Ascending aorta (tissue), 2 donors: ENCODE data around the gene NUMB. TPM values are rescaled to one million over a fixed set of nuclear protein-coding genes. Genes with fewer than 3 reads are reported as not detected.

Source experiments
- DNase-seq, 2 donors: peaks; one replicate each; pipeline ENCODE4 v3.0.0-alpha.2; 2019; ENCODE audit warnings: low spot score in 2 of 2
- H3K27ac ChIP-seq, 2 donors: fragments of 200-600 bp; sonication (generic); one replicate each; pipeline ENCODE4 v1.5.1; 2016 to 2017; ENCODE audit warnings: mild to moderate bottlenecking in 1 of 2
- H3K27me3 ChIP-seq: fragments of 200-600 bp; sonication (generic); one replicate; pipeline ENCODE4 v1.5.1; 2017
- H3K36me3 ChIP-seq, 2 donors: fragments of 200-600 bp; sonication (generic); one replicate each; pipeline ENCODE4 v1.5.1; 2016
- H3K4me1 ChIP-seq, 2 donors: fragments of 200-600 bp; sonication (generic); one replicate each; pipeline ENCODE4 v1.5.1; 2016 to 2017; ENCODE audit warnings: mild to moderate bottlenecking in 1 of 2
- H3K4me3 ChIP-seq, 2 donors: fragments of 200-600 bp; sonication (generic); one replicate each; pipeline ENCODE4 v1.5.1; 2016 to 2017; ENCODE audit warnings: mild to moderate bottlenecking in 1 of 2
- H3K9me3 ChIP-seq, 2 donors: fragments of 200-600 bp; sonication (generic); one replicate each; pipeline ENCODE4 v1.5.1; 2016
- intact Hi-C: fragments of 100-400 bp; cut with DNase I; formaldehyde crosslinking; loops from one replicate; pipeline ENCODE4 v1.15.1; 2023
- total RNA-seq: library from RNA; depleted of rRNA; stranded (reverse); fragments of >200 nt; gene quantifications from one replicate; pipeline ENCODE4 v1.1.0, GENCODE V29; 2016
- TF ChIP-seq, protein P1 (sequence below), 3 experiments: fragments of 200-600 bp in 2 of 3; fragments of 450-650 bp in 1 of 3; sonication (generic) in 2 of 3; IDR thresholded peaks; one replicate each; pipeline ENCODE4 v1.5.1; 2016 to 2019; ENCODE audit warnings: antibody characterized with exemption in 3 of 3, mild to moderate bottlenecking in 1 of 3, moderate library complexity in 1 of 3

NUMB gene
- total RNA-seq, 1 donor from 2014 or later = 20.1 TPM

DNA sequence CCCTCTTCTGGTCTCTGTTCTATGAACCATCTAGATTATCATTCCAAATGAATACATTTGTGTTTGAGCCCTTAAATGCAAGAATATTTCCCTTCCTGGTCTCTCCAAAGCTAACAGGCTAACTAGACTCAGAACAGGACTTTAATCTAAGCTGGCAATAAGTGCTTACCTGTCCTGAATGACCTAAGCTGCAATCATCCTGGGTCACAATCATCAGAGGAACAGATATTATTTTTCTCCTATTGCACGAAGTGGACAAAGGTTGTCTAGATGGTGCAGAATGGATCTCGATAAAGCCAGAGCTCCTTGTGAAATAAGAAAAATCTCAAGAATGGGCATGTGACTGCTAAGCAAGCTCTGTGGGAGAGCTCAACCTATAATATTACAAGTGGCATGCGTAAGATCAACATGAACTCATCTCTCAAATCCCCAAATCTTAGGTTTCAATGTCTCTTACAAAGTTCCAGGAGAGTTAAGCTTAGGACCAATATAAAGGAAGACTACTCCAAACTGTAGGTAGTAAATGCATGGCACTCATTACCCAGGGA is 10.6 kb upstream of the NUMB start:
- Histone ChIP-seq H3K4me3 (no peak overlapping the region), H3K36me3 (no peaks in the 10 kb centered on the region), H3K4me1 (no peaks in the 10 kb centered on the region), H3K9me3 (no peaks in the 10 kb centered on the region), H3K27ac (no peak overlapping the region), H3K27me3 (no peaks in the 10 kb centered on the region)
- TF ChIP-seq, protein P1, sequence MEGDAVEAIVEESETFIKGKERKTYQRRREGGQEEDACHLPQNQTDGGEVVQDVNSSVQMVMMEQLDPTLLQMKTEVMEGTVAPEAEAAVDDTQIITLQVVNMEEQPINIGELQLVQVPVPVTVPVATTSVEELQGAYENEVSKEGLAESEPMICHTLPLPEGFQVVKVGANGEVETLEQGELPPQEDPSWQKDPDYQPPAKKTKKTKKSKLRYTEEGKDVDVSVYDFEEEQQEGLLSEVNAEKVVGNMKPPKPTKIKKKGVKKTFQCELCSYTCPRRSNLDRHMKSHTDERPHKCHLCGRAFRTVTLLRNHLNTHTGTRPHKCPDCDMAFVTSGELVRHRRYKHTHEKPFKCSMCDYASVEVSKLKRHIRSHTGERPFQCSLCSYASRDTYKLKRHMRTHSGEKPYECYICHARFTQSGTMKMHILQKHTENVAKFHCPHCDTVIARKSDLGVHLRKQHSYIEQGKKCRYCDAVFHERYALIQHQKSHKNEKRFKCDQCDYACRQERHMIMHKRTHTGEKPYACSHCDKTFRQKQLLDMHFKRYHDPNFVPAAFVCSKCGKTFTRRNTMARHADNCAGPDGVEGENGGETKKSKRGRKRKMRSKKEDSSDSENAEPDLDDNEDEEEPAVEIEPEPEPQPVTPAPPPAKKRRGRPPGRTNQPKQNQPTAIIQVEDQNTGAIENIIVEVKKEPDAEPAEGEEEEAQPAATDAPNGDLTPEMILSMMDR (IDR thresholded peaks at IDR 0.05) = no peak
- DNase-seq = no peak
- intact Hi-C loops = no loop called here

DNA sequence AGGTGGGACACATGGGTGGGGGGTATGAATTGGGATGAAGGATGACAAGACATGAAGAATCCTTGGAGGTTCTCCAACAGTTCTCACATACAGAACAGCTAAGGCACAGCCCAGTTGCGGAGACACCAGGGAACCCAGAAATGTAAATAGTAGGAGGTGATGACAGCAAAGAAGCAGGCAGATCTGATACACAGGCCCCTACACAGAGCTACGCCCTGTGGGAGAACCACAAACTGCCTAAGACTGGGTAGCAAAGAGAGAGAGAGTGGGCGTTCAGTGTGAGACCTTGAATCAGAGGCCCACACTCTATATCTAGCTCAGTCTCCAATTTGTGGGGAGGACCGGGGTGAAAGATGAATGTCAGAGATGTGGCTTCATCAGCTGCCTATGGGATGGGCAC is 9.5 kb upstream of the NUMB start:
- H3K27ac ChIP-seq = no peak overlapping the region
- TF ChIP-seq, protein P1 (IDR thresholded peaks at IDR 0.05) = no peak
- H3K4me1 ChIP-seq = peaks cover 0 to 7% of the 10 kb centered on the region in 2 donors

DNA sequence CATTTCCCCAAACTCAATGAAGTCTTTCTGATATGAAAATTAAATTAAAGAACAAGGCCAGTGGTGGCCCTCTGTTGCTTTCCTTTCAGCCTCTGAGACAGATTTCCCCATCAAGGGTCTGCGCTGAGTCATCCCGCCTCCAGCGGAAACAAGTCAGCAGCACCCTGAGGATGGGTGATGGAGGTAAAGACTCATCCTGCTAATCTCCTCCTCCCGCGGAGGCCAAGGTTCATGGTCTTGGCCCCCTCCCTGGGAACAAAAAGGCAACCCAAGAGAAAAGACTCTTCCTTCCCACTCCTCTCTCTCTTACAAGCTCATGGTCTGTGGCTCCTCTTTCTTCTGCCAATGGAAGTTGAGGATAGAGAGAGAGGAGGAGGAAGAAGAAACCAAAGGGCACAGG is 9.0 kb upstream of the NUMB start:
- Histone ChIP-seq H3K27ac (no peak overlapping the region), H3K4me1 (peaks cover 0 to 11% of the 10 kb centered on the region in 2 donors), H3K4me3 (no peak overlapping the region), H3K27me3 (no peaks in the 10 kb centered on the region), H3K36me3 (no peaks in the 10 kb centered on the region), H3K9me3 (no peaks in the 10 kb centered on the region)
- intact Hi-C loops = no loop called here
- DNase-seq = no peak
- TF ChIP-seq, protein P1 (IDR thresholded peaks at IDR 0.05) = no peak

More for the DNA sequence above, 9.5 kb upstream of the NUMB start:
- H3K27me3 ChIP-seq = no peaks in the 10 kb centered on the region
- H3K4me3 ChIP-seq = no peak overlapping the region
- DNase-seq = peak in 1 of 2 donors; percentile 48
- intact Hi-C loops = no loop called here
- no peaks in the 10 kb centered on the region for H3K36me3 ChIP-seq
- no peaks in the 10 kb centered on the region for H3K9me3 ChIP-seq

DNA sequence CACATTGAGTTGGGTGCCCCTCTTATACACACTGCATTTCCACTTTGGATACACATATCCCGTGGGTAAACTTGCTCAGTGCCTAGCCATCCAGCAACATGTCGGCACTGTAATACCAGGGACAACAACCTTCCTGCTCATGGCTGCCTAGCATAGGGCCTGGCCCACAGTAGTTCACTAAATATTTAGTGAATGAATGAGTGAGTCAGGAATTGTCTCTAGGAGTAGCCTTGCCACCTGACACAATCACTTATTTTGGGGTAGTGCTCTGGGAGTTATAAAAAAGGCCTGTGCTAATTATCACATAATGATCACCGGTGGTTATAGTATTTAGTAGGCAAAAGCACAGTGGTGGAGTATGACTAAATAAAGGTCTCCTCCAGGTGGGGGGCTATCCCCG is 8.5 kb upstream of the NUMB start:
- intact Hi-C loops = no loop called here

DNA sequence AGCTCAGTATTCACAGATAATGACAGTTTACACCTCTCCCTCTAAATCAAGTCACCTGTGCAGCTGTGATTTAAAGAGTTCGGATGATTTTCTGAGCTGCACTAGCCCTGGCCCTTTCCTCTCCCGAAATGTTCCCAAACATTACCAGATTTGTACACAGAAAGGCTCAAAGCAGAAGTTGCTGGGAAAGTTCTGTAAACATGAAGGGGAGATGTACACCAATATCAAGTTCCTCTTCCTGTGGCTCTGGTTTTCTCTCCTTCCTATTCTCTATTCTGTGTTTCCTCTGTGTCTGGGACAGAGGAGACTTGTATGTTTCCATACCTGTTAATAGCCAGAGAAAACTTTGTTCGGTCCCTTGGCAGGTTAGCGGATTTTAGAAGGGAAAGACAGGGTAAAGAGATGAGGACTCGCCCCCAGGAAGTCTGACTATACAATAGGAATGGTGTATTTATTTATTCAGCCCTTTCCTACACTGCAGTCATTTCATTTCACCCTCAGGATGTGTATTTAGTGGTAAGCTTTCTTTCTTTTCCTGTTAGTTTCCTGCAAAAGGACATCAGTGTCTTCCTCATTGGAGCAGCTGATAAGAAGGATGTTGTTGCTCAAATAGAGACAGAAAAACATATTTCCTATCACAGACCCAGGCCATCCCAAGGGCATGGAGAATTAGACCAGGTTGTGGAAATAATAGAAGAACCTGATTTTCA is 7.6 kb upstream of the NUMB start:
- no peak overlapping the region for H3K27ac ChIP-seq
- no peaks in the 10 kb centered on the region for H3K27me3 ChIP-seq
- TF ChIP-seq, protein P1 (IDR thresholded peaks at IDR 0.05) = no peak
- peaks cover 0 to 22% of the 10 kb centered on the region in 2 donors for H3K4me1 ChIP-seq
- intact Hi-C loops = no loop called here
- no peak for DNase-seq
- no peaks in the 10 kb centered on the region for H3K36me3 ChIP-seq
- no peaks in the 10 kb centered on the region for H3K9me3 ChIP-seq
- no peak overlapping the region for H3K4me3 ChIP-seq

More for the DNA sequence above, 8.5 kb upstream of the NUMB start:
- Histone ChIP-seq H3K4me3 (no peak overlapping the region), H3K27me3 (no peaks in the 10 kb centered on the region), H3K9me3 (no peaks in the 10 kb centered on the region), H3K4me1 (peaks cover 0 to 16% of the 10 kb centered on the region in 2 donors), H3K27ac (no peak overlapping the region), H3K36me3 (no peaks in the 10 kb centered on the region)
- TF ChIP-seq, protein P1 (IDR thresholded peaks at IDR 0.05) = no peak
- no peak for DNase-seq
